SK-N-SH (cell line): ENCODE results near the gene AGFG2. TPM values are rescaled to one million over a fixed set of nuclear protein-coding genes. Genes with fewer than 3 reads are reported as not detected.
A peak's percentile ranks its signal among the peaks of the same experiment; 100 is the strongest.

ENCODE experiments used
- CTCF ChIA-PET: fragments of 300-600, 350-600 bp; formaldehyde crosslinking; extraction: SDS; loops from one replicate; lab custom pipeline; 2021; lab: Yijun Ruan, JAX
- POLR2A ChIA-PET: fragments of 350-600 bp; sonication (Branson Sonifier 250); formaldehyde crosslinking; extraction: SDS; loops from one replicate; lab custom pipeline; 2020; ENCODE audit warnings: antibody characterized with exemption, inconsistent platforms; lab: Yijun Ruan, JAX
- DNase-seq: peaks from one replicate; pipeline ENCODE4 v3.0.0; 2012
- H2AFZ ChIP-seq: fragments of 200-600 bp; sonication (generic); 2 replicates; pipeline ENCODE4 v1.8.1; 2016; ENCODE audit warnings: antibody characterized with exemption, mild to moderate bottlenecking, low read depth
- H3F3A ChIP-seq: fragments of 200-600 bp; sonication (generic); replicated peaks from 2 replicates; pipeline ENCODE3; 2016; ENCODE audit warnings: antibody characterized with exemption, mild to moderate bottlenecking; ENCODE audit not compliant: insufficient read depth
- H3K27ac ChIP-seq, 2 experiments: fragments of 200-500 bp in 1 of 2; fragments of 200-600 bp in 1 of 2; sonication (Bioruptor generic) in 1 of 2; sonication (generic), shearing (Covaris generic) in 1 of 2; 2 replicates each; pipeline versions ENCODE4 v1.5.1 to v1.6.1; 2014 to 2016; ENCODE audit warnings: low read depth in 2 of 2, inconsistent platforms in 1 of 2, low read length in 1 of 2, mild to moderate bottlenecking in 1 of 2, mixed read lengths in 1 of 2
- H3K27me3 ChIP-seq: fragments of 200-600 bp; sonication (generic), shearing (Covaris generic); 2 replicates; pipeline ENCODE4 v1.6.1; 2016; ENCODE audit warnings: mixed run types; ENCODE audit not compliant: insufficient read depth
- H3K36me3 ChIP-seq, 2 experiments: fragments of 200-500 bp in 1 of 2; fragments of 200-600 bp in 1 of 2; sonication (Bioruptor generic) in 1 of 2; sonication (generic) in 1 of 2; replicated peaks in 1 of 2; 2 replicates each; pipeline versions ENCODE3 to v1.5.1; 2014 to 2016; ENCODE audit warnings: low read length in 1 of 2, mild to moderate bottlenecking in 1 of 2; ENCODE audit not compliant: insufficient read depth in 2 of 2, control insufficient read depth in 1 of 2
- H3K4me1 ChIP-seq, 2 experiments: fragments of 200-500 bp in 1 of 2; fragments of 200-600 bp in 1 of 2; sonication (Bioruptor generic) in 1 of 2; sonication (generic), shearing (Covaris generic) in 1 of 2; 2 replicates each; pipeline versions ENCODE4 v1.5.1 to v1.6.1; 2014 to 2016; ENCODE audit warnings: low read depth in 1 of 2, low read length in 1 of 2, mixed run types in 1 of 2; ENCODE audit not compliant: insufficient read depth in 2 of 2, control insufficient read depth in 1 of 2
- H3K4me2 ChIP-seq: fragments of 200-600 bp; sonication (generic), shearing (Covaris generic); 2 replicates; pipeline ENCODE4 v1.6.1; 2017; ENCODE audit warnings: mixed run types
- H3K4me3 ChIP-seq, 2 experiments: fragments of 200-500 bp in 1 of 2; fragments of 200-600 bp in 1 of 2; sonication (Bioruptor generic) in 1 of 2; sonication (generic), shearing (Covaris generic) in 1 of 2; 2 replicates each; pipeline versions ENCODE4 v1.5.1 to v1.8.1; 2014 to 2016; ENCODE audit warnings: low read depth in 2 of 2, inconsistent platforms in 1 of 2, low read length in 1 of 2, mild to moderate bottlenecking in 1 of 2, mixed read lengths in 1 of 2, moderate library complexity in 1 of 2
- H3K79me2 ChIP-seq: fragments of 200-600 bp; sonication (generic); 2 replicates; pipeline ENCODE4 v1.8.1; 2017; ENCODE audit warnings: mild to moderate bottlenecking; ENCODE audit not compliant: insufficient read depth
- H3K9ac ChIP-seq: fragments of 200-600 bp; sonication (generic); 2 replicates; pipeline ENCODE4 v1.6.1; 2017; ENCODE audit warnings: mixed run types
- H3K9me2 ChIP-seq: fragments of 200-600 bp; sonication (generic); 2 replicates; pipeline ENCODE4 v1.6.1; 2017; ENCODE audit warnings: mixed run types
- H3K9me3 ChIP-seq: fragments of 200-600 bp; sonication (generic); 2 replicates; pipeline ENCODE4 v1.6.1; 2017; ENCODE audit warnings: mixed run types, mild to moderate bottlenecking, moderate library complexity
- H4K20me1 ChIP-seq: fragments of 200-600 bp; sonication (generic); 2 replicates; pipeline ENCODE4 v1.6.1; 2017; ENCODE audit warnings: mild to moderate bottlenecking, mixed run types; ENCODE audit not compliant: insufficient read depth
- EZH2phosphoT487 ChIP-seq: fragments of 200-600 bp; sonication (generic); IDR thresholded peaks from 2 replicates; pipeline ENCODE4 v1.6.1; 2017; ENCODE audit warnings: low read depth, mixed run types, mild to moderate bottlenecking, antibody characterized with exemption, moderate library complexity, borderline replicate concordance
- FOSL2 ChIP-seq: IDR thresholded peaks from 2 replicates; pipeline ENCODE4 v1.4.0; 2012; ENCODE audit warnings: low read depth, mild to moderate bottlenecking, moderate library complexity, borderline replicate concordance
- JUND ChIP-seq: IDR thresholded peaks from 2 replicates; pipeline ENCODE4 v1.4.0; 2012
- POLR2AphosphoS5 ChIP-seq: IDR thresholded peaks from 2 replicates; pipeline ENCODE4 v1.6.1; 2012; ENCODE audit warnings: low read depth, low read length
- RAD21 ChIP-seq: IDR thresholded peaks from 2 replicates; pipeline ENCODE4 v1.6.1; 2012; ENCODE audit warnings: mild to moderate bottlenecking, low read length
- RXRA ChIP-seq: IDR thresholded peaks from 2 replicates; pipeline ENCODE4 v1.4.0; 2012; ENCODE audit warnings: low read depth, mild to moderate bottlenecking, borderline replicate concordance
- SIN3A ChIP-seq: IDR thresholded peaks from 2 replicates; pipeline ENCODE4 v1.6.1; 2012; ENCODE audit warnings: low read depth, mild to moderate bottlenecking, low read length, moderate library complexity, borderline replicate concordance
- TAF1 ChIP-seq: IDR thresholded peaks from 2 replicates; pipeline ENCODE4 v1.6.1; 2012; ENCODE audit warnings: low read depth, mild to moderate bottlenecking, low read length, moderate library complexity, borderline replicate concordance
- TCF12 ChIP-seq: IDR thresholded peaks from 2 replicates; pipeline ENCODE4 v1.4.0; 2012
- TEAD4 ChIP-seq: IDR thresholded peaks from 2 replicates; pipeline ENCODE4 v1.4.0; 2012; ENCODE audit warnings: mild to moderate bottlenecking, borderline replicate concordance; ENCODE audit not compliant: insufficient read depth
- WGBS: methylation state at CpG from one replicate; pipeline ENCODE4 v1.1.6; 2017; ENCODE audit warnings: low lambda C conversion rate; 5-methylcytosine and 5-hydroxymethylcytosine counted together
- polyA plus RNA-seq, 3 experiments: library from polyadenylated mRNA; depleted of rRNA; stranded (reverse); fragments of >200 nt; gene quantifications; 2 replicates each; pipeline ENCODE4 v1.2.3, GENCODE V29; 2012
- TF ChIP-seq, protein P1 (sequence below): IDR thresholded peaks from 2 replicates; pipeline ENCODE4 v1.4.0; 2012; ENCODE audit warnings: low read depth
- TF ChIP-seq, protein P2 (sequence below): IDR thresholded peaks from 2 replicates; pipeline ENCODE4 v1.4.0; 2012; ENCODE audit warnings: low read depth, borderline replicate concordance
- TF ChIP-seq, protein P3 (sequence below): fragments of 150-350 bp; IDR thresholded peaks from 2 replicates; pipeline ENCODE4 v1.6.1; 2016; ENCODE audit warnings: mild to moderate bottlenecking, low read depth, low read length
- TF ChIP-seq, protein P4 (sequence below): IDR thresholded peaks from 2 replicates; pipeline ENCODE4; 2012
- TF ChIP-seq, protein P5 (sequence below): fragments of 150-350 bp; IDR thresholded peaks from 2 replicates; pipeline ENCODE4 v1.6.1; 2017; ENCODE audit warnings: antibody characterized with exemption, low read length, low read depth, borderline replicate concordance
- TF ChIP-seq, protein P6 (sequence below): IDR thresholded peaks from 2 replicates; pipeline ENCODE4 v1.6.1; 2012; ENCODE audit warnings: mild to moderate bottlenecking, low read depth, low read length, moderate library complexity

Gene AGFG2
- polyA plus RNA-seq, 1 of the 3 experiments (the other 2 are of a cell fraction) = 23.1 TPM

DNA sequence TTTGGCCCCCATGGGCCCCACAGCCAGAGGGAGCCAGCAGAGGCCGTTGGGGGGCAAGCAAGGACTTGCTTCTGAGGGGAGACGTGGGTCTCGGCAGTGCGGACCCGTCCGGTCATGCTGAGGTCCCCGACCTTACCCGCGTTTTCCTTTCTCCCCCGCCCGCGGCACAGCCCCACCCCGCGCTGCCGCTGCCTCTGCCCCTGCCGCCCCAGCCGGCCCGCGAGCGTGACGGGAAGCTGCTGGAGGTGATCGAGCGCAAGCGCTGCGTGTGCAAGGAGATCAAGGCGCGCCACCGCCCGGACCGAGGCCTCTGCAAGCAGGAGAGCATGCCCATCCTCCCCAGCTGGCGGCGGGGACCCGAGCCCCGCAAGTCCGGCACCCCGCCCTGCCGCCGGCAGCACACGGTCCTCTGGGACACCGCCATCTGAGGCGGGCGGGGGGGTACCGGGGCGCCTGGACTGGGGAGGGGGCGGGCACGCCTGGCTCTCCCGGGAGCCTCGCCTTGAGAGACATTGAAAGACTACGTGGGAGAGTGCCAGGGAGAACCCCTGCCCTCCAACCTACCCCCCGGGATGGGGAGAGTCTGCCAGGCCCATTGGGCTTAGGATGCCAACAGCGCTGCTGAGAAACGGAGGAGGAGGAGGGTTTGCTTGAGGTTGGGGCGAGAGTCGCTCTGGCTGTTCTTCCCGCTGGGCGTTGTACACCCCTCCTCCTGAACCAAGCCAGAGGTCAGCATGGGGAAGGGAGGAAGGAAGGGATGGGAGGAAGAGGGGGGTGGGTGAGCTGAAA lies 45.3 kb upstream of the AGFG2 start:
- Histone ChIP-seq H4K20me1 (no peaks in the 10 kb centered on the region), H3K4me1 (peaks cover 3 to 17% of the 10 kb centered on the region in 2 experiments; a peak in 2 of 4 replicates), H3K9ac (no peak overlapping the region), H3F3A (no peaks in the 10 kb centered on the region), H3K36me3 (peaks cover 0 to under 1% of the 10 kb centered on the region in 2 experiments), H3K9me2 (no peaks in the 10 kb centered on the region), H3K4me3 (no peak overlapping the region), H3K27ac (no peak overlapping the region), H3K9me3 (no peaks in the 10 kb centered on the region), H2AFZ (no peak overlapping the region), H3K79me2 (no peaks in the 10 kb centered on the region), H3K27me3 (no peaks in the 10 kb centered on the region), H3K4me2 (no peak overlapping the region)
- TF ChIP-seq RXRA (no peak), TAF1 (no peak)
- 93% methylated on average over 52 of the region's 56 CpGs for WGBS
- DNase-seq = peak; percentile 36
- ChIA-PET POLR2A (interaction anchor here (1.2 kb wide), 1 partner anchor 46 kb away, joined by 3 read pairs; the partner anchor contains the start of gene AGFG2), CTCF (interaction anchor here (0.9 to 2.2 kb wide), 6 partner anchors 10 to 73 kb away, joined by 3 to 12 read pairs (median 4); partner anchors contain the start of gene NYAP1)

DNA sequence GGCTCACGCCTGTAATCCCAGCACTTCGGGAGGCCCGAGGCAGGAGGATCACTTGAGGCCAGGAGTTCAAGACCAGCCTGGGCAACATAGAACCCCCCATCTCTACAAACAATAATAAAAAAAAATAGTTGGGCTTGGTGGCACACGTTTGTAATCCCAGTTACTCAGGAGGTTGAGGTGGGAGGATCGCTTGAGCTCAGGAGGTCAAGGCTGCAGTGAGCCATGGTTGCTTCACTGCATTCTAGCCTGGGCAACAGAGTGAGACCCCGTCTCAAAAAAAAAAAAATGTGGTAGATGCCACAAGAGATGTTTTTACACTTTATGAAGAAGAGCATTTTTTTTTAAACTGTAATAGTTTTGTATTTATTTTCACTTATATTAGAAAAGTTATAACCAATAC lies 42.5 kb upstream of the AGFG2 start:
- no peak overlapping the region for H3K9ac ChIP-seq
- CTCF ChIA-PET = interaction anchor here (0.6 to 3.3 kb wide), 7 partner anchors 10 to 68 kb away, joined by 3 to 28 read pairs (median 13); partner anchors contain the start of gene NYAP1
- TF ChIP-seq TCF12 (no peak), JUND (no peak), TEAD4 (no peak), EZH2phosphoT487 (no peak), RAD21 (no peak), SIN3A (no peak), FOSL2 (no peak), POLR2AphosphoS5 (no peak), RXRA (no peak)
- TF ChIP-seq, protein P1, sequence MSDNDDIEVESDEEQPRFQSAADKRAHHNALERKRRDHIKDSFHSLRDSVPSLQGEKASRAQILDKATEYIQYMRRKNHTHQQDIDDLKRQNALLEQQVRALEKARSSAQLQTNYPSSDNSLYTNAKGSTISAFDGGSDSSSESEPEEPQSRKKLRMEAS = no peak
- TF ChIP-seq, protein P2, sequence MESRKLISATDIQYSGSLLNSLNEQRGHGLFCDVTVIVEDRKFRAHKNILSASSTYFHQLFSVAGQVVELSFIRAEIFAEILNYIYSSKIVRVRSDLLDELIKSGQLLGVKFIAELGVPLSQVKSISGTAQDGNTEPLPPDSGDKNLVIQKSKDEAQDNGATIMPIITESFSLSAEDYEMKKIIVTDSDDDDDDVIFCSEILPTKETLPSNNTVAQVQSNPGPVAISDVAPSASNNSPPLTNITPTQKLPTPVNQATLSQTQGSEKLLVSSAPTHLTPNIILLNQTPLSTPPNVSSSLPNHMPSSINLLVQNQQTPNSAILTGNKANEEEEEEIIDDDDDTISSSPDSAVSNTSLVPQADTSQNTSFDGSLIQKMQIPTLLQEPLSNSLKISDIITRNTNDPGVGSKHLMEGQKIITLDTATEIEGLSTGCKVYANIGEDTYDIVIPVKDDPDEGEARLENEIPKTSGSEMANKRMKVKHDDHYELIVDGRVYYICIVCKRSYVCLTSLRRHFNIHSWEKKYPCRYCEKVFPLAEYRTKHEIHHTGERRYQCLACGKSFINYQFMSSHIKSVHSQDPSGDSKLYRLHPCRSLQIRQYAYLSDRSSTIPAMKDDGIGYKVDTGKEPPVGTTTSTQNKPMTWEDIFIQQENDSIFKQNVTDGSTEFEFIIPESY = no peak
- TF ChIP-seq, protein P3, sequence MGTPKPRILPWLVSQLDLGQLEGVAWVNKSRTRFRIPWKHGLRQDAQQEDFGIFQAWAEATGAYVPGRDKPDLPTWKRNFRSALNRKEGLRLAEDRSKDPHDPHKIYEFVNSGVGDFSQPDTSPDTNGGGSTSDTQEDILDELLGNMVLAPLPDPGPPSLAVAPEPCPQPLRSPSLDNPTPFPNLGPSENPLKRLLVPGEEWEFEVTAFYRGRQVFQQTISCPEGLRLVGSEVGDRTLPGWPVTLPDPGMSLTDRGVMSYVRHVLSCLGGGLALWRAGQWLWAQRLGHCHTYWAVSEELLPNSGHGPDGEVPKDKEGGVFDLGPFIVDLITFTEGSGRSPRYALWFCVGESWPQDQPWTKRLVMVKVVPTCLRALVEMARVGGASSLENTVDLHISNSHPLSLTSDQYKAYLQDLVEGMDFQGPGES = no peak
- TF ChIP-seq, protein P4, sequence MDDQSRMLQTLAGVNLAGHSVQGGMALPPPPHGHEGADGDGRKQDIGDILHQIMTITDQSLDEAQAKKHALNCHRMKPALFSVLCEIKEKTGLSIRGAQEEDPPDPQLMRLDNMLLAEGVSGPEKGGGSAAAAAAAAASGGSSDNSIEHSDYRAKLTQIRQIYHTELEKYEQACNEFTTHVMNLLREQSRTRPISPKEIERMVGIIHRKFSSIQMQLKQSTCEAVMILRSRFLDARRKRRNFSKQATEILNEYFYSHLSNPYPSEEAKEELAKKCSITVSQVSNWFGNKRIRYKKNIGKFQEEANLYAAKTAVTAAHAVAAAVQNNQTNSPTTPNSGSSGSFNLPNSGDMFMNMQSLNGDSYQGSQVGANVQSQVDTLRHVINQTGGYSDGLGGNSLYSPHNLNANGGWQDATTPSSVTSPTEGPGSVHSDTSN = no peak
- TF ChIP-seq, protein P5, sequence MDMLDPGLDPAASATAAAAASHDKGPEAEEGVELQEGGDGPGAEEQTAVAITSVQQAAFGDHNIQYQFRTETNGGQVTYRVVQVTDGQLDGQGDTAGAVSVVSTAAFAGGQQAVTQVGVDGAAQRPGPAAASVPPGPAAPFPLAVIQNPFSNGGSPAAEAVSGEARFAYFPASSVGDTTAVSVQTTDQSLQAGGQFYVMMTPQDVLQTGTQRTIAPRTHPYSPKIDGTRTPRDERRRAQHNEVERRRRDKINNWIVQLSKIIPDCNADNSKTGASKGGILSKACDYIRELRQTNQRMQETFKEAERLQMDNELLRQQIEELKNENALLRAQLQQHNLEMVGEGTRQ = no peak
- TF ChIP-seq, protein P6, sequence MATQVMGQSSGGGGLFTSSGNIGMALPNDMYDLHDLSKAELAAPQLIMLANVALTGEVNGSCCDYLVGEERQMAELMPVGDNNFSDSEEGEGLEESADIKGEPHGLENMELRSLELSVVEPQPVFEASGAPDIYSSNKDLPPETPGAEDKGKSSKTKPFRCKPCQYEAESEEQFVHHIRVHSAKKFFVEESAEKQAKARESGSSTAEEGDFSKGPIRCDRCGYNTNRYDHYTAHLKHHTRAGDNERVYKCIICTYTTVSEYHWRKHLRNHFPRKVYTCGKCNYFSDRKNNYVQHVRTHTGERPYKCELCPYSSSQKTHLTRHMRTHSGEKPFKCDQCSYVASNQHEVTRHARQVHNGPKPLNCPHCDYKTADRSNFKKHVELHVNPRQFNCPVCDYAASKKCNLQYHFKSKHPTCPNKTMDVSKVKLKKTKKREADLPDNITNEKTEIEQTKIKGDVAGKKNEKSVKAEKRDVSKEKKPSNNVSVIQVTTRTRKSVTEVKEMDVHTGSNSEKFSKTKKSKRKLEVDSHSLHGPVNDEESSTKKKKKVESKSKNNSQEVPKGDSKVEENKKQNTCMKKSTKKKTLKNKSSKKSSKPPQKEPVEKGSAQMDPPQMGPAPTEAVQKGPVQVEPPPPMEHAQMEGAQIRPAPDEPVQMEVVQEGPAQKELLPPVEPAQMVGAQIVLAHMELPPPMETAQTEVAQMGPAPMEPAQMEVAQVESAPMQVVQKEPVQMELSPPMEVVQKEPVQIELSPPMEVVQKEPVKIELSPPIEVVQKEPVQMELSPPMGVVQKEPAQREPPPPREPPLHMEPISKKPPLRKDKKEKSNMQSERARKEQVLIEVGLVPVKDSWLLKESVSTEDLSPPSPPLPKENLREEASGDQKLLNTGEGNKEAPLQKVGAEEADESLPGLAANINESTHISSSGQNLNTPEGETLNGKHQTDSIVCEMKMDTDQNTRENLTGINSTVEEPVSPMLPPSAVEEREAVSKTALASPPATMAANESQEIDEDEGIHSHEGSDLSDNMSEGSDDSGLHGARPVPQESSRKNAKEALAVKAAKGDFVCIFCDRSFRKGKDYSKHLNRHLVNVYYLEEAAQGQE = no peak

More for the DNA sequence above, 42.5 kb upstream of the AGFG2 start:
- no peak overlapping the region for H2AFZ ChIP-seq
- no peak overlapping the region for H3K4me3 ChIP-seq
- no peaks in the 10 kb centered on the region for H3K9me3 ChIP-seq
- H3K36me3 ChIP-seq = no peaks in the 10 kb centered on the region
- no peaks in the 10 kb centered on the region for H3K79me2 ChIP-seq
- H3K4me2 ChIP-seq = no peak overlapping the region
- no peak overlapping the region for H3K27ac ChIP-seq
- no peaks in the 10 kb centered on the region for H3K27me3 ChIP-seq
- H3K9me2 ChIP-seq = no peaks in the 10 kb centered on the region
- no peak for DNase-seq
- no peaks in the 10 kb centered on the region for H3K4me1 ChIP-seq
- H3F3A ChIP-seq = no peaks in the 10 kb centered on the region
- H4K20me1 ChIP-seq = no peaks in the 10 kb centered on the region
- POLR2A ChIA-PET = no interaction called here
- 79% methylated on average over 6 of the region's 6 CpGs for WGBS
